Stimulated activated naive B cell treated with anti-CD40 and anti-IgM and Interleukin-4, amounts not matched to agents 10 μg/mL and 1 μg/mL and 100 μg/mL, for 72 hours (primary cell): Measurements from ENCODE around the gene TAF1C.
A peak's percentile ranks its signal among the peaks of the same experiment; 100 is the strongest.
"Not testable (repeated sequence)": the region's sequence is repeated elsewhere in the genome, so short reads cannot be mapped to it uniquely, and the experiment has no call there.

ENCODE experiments used
- ATAC-seq, 2 donors: fragments of 150-1000 bp; cut with Tn5 transposase; replicated peaks; 2 replicates each; pipeline ENCODE4 v1.10.0; 2021; ENCODE audit warnings: moderate library complexity in 1 of 2
- DNase-seq: peaks from one replicate; pipeline ENCODE4 v3.0.0; 2021
- H3K27ac Mint-ChIP-seq: one replicate; pipeline ENCODE4 v1.8.0; 2022; ENCODE audit warnings: mild to moderate bottlenecking, mixed read lengths
- H3K27me3 Mint-ChIP-seq, 2 donors: one replicate each; pipeline ENCODE4 v1.8.0; 2022; ENCODE audit warnings: mixed read lengths in 2 of 2
- H3K36me3 Mint-ChIP-seq, 2 donors: one replicate each; pipeline ENCODE4 v1.8.0; 2022; ENCODE audit warnings: mixed read lengths in 2 of 2, mild to moderate bottlenecking in 1 of 2
- H3K4me1 Mint-ChIP-seq, 2 donors: one replicate each; pipeline ENCODE4 v1.8.0; 2022; ENCODE audit warnings: mixed read lengths in 2 of 2, mild to moderate bottlenecking in 1 of 2
- H3K4me3 Mint-ChIP-seq, 2 donors: one replicate each; pipeline ENCODE4 v1.8.0; 2022; ENCODE audit warnings: mild to moderate bottlenecking in 2 of 2, mixed read lengths in 2 of 2, moderate library complexity in 1 of 2
- H3K9me3 Mint-ChIP-seq, 2 donors: one replicate each; pipeline ENCODE4 v1.8.0; 2022; ENCODE audit warnings: mixed read lengths in 2 of 2, mild to moderate bottlenecking in 1 of 2

TAF1C gene

DNA sequence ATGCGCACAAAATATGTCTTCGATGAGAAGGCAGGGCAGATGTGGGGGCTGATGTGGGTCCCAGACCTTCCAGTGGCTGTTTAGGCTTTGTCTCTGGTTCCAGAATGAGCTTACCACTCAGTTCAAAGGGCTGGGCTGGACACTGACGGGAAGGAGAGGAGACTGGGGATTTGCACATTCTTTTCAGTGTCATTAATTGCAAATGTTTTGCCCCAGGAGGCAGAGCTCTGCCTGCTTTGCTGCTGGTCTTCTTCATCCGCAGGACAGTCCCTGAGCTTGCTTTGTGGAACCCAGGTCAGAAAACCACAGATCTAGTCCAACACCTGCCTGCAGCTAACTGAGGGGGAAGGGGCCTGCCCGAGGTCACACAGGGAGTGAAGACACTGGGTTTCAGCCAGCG is 32.1 kb upstream of the TAF1C start:
- DNase-seq: no peak
- no peak for ATAC-seq
- Mint-ChIP-seq H3K4me3 (no peak overlapping the region), H3K36me3 (no peaks in the 10 kb centered on the region), H3K9me3 (no peaks in the 10 kb centered on the region), H3K27ac (no peak overlapping the region), H3K27me3 (peaks cover 11 to 38% of the 10 kb centered on the region in 2 donors), H3K4me1 (no peaks in the 10 kb centered on the region)

DNA sequence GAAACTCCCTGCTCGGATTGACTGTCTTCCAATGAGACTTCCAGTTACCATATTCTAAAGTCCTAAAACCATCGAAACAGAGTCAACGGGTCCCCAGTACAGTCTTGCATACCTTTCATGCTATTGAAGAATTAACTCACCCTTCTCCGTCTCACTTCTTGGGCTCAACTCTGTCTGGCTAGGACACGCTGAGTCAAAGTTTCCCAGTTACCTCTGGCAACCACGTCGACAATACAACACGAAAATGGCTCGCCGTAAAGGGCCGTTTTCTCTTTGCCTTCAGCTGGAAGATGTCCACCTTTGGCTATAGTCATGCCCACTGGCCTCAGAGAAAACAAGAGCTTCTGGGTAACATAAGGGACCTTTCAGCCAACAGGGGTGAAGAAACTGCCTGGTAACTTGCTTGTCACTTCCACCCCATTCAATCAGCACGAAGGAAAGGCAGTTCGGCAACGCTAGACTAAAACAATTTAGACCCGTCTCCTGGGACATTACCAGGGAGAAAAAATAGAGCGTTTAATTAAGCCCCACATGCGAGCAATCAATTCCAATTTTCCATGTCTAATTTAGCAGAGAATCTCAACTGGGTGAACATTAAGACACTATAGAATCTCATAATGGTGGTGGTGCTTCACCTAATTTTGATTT is 31.4 kb upstream of the TAF1C start:
- no peak overlapping the region for H3K4me3 Mint-ChIP-seq
- H3K9me3 Mint-ChIP-seq: no peaks in the 10 kb centered on the region
- no peaks in the 10 kb centered on the region for H3K36me3 Mint-ChIP-seq
- no peaks in the 10 kb centered on the region for H3K4me1 Mint-ChIP-seq
- peaks cover 13 to 41% of the 10 kb centered on the region in 2 donors for H3K27me3 Mint-ChIP-seq
- ATAC-seq: no peak
- DNase-seq: no peak
- H3K27ac Mint-ChIP-seq: no peak overlapping the region

DNA sequence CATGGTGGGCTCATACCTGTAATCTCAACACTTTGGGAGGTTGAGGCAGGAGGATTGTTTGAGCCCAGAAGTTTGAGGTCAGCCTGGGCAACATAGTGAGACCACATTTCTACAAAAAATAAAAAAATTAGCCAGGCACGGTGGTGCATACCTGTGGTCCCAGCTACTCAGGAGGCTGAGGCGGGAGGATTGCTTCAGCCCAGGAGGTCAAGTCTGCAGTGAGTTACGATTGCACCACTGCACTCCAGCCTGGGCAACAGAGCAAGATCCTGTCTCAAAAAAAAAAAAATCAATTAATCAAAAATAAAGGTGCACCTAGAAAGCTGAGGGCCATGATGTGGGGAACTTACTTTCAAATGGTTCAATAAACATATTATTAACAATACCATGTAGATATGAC is 29.3 kb upstream of the TAF1C start:
- not testable (repeated sequence) for H3K4me1 Mint-ChIP-seq, H3K36me3 Mint-ChIP-seq, H3K27ac Mint-ChIP-seq, H3K4me3 Mint-ChIP-seq, H3K9me3 Mint-ChIP-seq, ATAC-seq, DNase-seq
- peaks cover 11 to 23% of the 10 kb centered on the region in 2 donors for H3K27me3 Mint-ChIP-seq

DNA sequence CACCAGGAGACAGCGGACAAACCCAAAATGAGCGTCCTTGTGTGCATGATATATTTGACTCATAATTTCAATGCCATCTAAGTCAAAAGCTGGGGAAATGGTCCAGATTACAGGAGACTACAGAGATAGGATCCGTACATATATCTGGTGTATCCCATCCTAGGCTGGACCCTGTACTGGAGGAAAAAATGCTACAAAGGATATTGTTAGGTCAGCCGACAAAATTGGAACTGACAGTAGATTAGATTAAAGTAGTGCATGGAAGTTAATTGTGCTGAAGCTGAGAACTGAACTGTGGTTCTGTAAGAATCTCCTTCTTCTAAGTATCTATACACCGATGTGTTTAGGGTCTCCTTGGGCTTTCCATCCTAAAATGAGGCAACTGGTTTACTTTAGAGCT is 28.7 kb upstream of the TAF1C start:
- no peak overlapping the region for H3K4me3 Mint-ChIP-seq
- no peaks in the 10 kb centered on the region for H3K36me3 Mint-ChIP-seq
- H3K27me3 Mint-ChIP-seq: peaks cover 7 to 17% of the 10 kb centered on the region in 2 donors
- no peaks in the 10 kb centered on the region for H3K4me1 Mint-ChIP-seq
- DNase-seq (no peak), ATAC-seq (no peak)
- H3K9me3 Mint-ChIP-seq: no peaks in the 10 kb centered on the region
- peak overlapping the region; percentile 77 for H3K27ac Mint-ChIP-seq

DNA sequence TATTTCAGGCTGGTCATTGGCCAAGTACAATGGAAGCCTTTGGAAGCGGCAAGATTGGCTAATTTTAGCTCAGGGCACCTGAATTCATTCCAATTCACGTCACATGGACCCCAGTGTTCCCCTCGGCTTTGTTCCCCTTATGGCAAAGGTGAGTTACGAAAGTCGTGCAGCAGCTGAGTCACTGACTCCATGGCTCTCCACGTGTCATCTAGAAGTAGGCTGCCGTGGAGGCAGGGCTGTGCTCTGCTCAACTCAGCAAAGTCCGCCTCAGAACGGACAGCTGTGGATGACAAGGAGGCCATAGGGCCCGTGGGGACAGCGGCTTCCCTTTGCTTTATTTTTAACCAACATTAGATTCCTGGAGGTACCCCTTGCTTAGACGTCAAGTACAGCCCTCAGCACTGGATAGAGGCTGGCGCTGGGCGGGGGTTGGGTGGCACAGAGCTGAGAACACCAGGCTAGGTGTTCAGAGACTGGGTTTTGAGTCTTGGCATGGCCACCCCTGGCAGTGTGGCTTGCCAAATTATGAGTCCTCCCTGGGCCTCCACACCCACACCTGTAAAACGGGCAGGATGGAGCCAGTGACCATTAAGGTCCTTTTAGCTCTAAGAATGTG is 27.7 kb upstream of the TAF1C start:
- Mint-ChIP-seq H3K9me3 (no peaks in the 10 kb centered on the region), H3K27ac (no peak overlapping the region), H3K4me1 (no peaks in the 10 kb centered on the region), H3K27me3 (peaks cover 7 to 11% of the 10 kb centered on the region in 2 donors), H3K4me3 (no peak overlapping the region), H3K36me3 (no peaks in the 10 kb centered on the region)
- no peak for DNase-seq
- no peak for ATAC-seq

DNA sequence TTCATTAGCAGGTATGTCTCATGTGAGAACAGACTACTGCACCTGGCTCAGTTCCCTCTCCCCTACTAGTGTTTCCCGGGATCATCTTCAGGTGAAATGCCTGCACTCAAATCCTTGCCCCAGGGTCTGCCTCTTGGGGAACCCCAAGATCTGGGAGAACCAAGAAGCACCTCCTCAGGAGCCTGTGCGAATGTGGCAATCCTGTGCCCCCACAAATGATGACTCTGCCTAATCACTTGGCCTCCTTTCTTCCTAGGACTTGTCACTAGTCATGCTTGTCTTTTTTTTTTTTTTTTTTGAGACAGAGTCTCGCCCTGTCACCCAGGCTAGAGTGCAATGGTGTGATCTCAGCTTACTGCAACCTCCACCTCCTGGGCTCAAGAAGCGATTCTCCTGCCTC is 25.8 kb upstream of the TAF1C start:
- DNase-seq (no peak), ATAC-seq (no peak)
- H3K36me3 Mint-ChIP-seq: no peaks in the 10 kb centered on the region
- H3K27me3 Mint-ChIP-seq: peaks cover 7 to 11% of the 10 kb centered on the region in 2 donors
- H3K27ac Mint-ChIP-seq: no peak overlapping the region
- H3K4me3 Mint-ChIP-seq: no peak overlapping the region
- peaks cover 0 to 2% of the 10 kb centered on the region in 2 donors for H3K9me3 Mint-ChIP-seq
- H3K4me1 Mint-ChIP-seq: no peaks in the 10 kb centered on the region

DNA sequence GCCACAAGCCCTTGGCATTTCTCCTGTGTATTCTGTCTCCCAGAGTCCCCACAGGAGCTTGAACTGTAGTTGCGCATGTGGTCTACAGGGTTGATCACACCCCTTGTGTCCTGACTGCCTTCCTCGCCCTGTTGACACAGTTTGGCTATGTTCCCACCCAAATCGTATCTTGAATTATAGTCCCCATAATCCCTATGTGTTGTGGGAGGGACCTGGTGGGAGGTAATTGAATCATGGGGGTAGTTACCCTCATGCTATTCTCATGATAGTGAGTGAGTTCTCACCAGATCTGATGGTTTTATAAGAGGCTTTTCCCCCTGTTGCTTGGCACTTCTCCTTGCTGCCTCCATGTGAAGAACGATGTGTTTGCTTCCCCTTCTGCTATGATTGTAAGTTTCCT is 25.3 kb upstream of the TAF1C start:
- peaks cover 6 to 7% of the 10 kb centered on the region in 2 donors for H3K27me3 Mint-ChIP-seq
- H3K4me3 Mint-ChIP-seq: no peak overlapping the region
- H3K9me3 Mint-ChIP-seq: peaks cover 0 to 2% of the 10 kb centered on the region in 2 donors
- H3K4me1 Mint-ChIP-seq: no peaks in the 10 kb centered on the region
- H3K36me3 Mint-ChIP-seq: no peaks in the 10 kb centered on the region
- DNase-seq: no peak
- ATAC-seq: no peak
- H3K27ac Mint-ChIP-seq: no peak overlapping the region

DNA sequence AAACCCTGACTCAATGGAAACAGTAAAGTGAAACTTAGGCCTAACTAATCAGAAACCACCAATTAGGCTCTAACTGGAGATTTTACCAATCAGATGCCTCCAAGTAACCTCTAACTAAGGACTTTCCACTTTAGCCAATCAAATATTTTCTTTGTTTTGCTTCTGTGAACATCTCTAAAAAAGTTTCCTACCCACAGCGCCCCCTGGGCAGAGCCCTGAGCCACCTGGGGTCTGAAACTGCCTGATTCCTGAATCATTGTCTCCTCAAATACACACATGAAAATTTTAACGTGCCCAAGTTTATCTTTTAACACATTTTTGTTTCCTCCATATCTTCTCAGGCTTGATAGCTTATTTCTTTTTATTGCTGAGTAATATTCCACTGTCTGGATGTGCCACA is 23.1 kb upstream of the TAF1C start:
- Mint-ChIP-seq H3K27me3 (peaks cover 14% of the 10 kb centered on the region in 2 donors), H3K36me3 (no peaks in the 10 kb centered on the region), H3K27ac (no peak overlapping the region), H3K4me1 (no peaks in the 10 kb centered on the region), H3K9me3 (peaks cover 0 to 2% of the 10 kb centered on the region in 2 donors), H3K4me3 (no peak overlapping the region)
- no peak for ATAC-seq
- DNase-seq: no peak

DNA sequence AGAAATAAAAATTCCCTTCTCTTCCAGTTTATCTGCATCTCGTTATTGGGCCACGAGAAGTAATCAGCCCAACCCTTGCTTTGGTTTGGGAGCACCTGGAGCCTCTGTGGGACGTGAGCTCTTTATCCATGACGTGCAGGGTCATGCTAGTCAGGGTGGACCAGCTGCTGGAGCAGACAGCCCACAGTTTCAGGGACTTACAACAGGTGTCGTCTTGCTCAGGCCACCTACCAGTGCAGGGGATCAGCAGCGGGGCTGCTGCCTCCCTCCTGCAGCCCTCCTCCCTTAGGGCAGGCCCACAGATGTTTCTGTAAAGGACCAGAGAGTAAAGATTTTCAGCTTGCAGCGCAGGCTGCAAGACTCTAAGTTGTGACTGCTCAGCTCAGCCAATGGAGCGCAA is 21.0 kb upstream of the TAF1C start:
- DNase-seq: no peak
- H3K36me3 Mint-ChIP-seq: no peaks in the 10 kb centered on the region
- peaks cover 0 to 2% of the 10 kb centered on the region in 2 donors for H3K9me3 Mint-ChIP-seq
- H3K27me3 Mint-ChIP-seq: peaks cover 8 to 10% of the 10 kb centered on the region in 2 donors
- no peak for ATAC-seq
- no peaks in the 10 kb centered on the region for H3K4me1 Mint-ChIP-seq
- H3K27ac Mint-ChIP-seq: no peak overlapping the region
- H3K4me3 Mint-ChIP-seq: no peak overlapping the region

DNA sequence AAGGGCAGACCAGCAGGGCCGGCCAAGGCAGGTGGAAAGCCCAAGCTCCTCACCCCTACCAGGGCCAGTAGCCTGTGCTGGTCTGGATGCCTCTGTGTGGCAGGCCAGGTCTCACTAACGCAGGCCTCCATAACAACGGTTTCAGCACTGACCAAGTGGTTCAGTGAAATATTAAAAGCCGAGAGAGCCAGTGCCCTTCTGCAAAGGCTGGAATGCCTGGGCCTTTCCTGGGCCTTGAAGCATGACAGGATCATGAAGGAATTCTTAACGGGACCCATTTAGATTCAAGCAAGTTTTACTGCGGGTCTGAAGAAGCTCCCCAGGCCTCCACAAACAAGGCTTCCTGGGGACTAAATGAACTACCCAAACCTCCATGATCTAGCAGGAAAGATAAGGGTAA is 20.4 kb upstream of the TAF1C start:
- DNase-seq (no peak), ATAC-seq (no peak)
- Mint-ChIP-seq H3K9me3 (peaks cover 0 to 2% of the 10 kb centered on the region in 2 donors), H3K27ac (no peak overlapping the region), H3K4me1 (no peaks in the 10 kb centered on the region), H3K27me3 (peaks cover 7 to 8% of the 10 kb centered on the region in 2 donors), H3K36me3 (no peaks in the 10 kb centered on the region), H3K4me3 (no peak overlapping the region)

DNA sequence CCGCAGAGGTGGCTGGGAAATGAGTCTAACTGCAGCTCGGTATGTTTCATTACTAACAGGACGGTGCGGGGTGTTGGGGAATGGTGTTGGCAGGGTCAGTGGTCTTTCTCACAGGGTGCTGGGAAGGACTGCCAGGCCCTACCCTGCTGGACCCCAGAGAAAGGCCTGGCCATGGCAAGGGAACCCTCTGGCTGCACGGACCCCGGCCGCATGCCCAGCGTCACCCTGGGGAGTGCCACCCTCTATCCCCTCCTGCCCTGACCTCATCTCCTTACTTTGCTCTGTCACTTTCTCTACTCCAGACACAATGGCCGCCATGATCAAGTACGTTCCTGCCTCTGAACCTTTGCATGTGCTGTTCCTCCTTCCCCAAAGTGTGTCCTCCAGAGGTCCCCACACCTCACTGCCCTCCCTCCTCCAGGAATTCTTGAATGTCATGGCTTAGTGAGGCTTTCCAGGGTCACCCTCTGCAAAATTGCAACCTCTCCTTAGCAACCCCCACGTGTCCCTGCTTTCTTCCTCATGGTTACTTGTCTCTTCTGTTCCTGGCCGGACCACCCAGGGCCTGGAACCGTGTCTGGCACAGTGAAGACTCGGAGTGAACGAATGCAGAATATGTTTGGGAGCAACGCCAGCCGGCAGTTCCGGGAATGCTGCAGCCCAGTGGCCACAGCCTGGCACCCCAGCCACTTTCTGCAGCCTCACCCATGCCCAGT is 19.3 kb upstream of the TAF1C start:
- no peak for DNase-seq
- Mint-ChIP-seq H3K9me3 (peaks cover 0 to 2% of the 10 kb centered on the region in 2 donors), H3K4me3 (no peak overlapping the region), H3K27me3 (peaks cover 7 to 8% of the 10 kb centered on the region in 2 donors), H3K27ac (no peak overlapping the region), H3K4me1 (no peaks in the 10 kb centered on the region), H3K36me3 (no peaks in the 10 kb centered on the region)
- ATAC-seq: no peak

DNA sequence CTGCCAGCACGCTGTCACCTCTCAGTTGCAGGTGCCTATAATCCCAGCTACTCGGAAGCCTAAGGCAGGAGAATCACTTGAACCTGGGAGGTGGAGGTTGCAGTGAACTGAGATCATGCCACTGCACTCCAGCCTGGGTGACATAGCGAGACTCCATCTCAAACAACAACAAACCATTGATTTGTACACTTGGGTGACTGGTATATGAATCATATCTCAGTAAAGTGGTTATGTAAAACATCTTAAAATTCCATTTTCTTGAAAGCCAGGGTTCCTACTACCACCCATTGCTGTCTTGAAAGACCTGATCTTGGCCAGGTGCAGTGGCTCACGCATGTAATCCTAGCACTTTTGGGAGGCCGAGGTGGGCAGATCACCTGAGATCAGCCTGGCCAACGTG is 18.3 kb upstream of the TAF1C start:
- not testable (repeated sequence) for H3K4me3 Mint-ChIP-seq

DNA sequence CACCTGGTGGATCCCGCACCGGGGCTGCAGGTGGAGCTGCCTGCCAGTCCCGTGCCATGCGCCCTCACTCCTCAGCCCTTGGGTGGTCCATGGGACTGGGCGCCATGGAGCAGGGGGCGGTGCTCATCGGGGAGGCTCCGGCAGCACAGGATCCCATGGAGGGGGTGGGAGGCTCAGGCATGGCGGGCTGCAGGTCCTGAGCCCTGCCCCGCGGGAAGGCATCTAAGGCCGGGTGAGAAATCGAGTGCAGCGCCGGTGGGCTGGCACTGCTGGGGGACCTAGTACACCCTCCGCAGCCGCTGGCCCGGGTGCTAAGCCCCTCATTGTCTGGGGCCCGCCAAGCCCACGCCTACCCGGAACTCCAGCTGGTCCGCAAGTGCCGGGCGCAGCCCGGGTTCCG is 17.7 kb upstream of the TAF1C start:
- not testable (repeated sequence) for DNase-seq, H3K27me3 Mint-ChIP-seq, H3K27ac Mint-ChIP-seq, ATAC-seq, H3K9me3 Mint-ChIP-seq, H3K4me1 Mint-ChIP-seq, H3K4me3 Mint-ChIP-seq, H3K36me3 Mint-ChIP-seq

More for the DNA sequence above, 18.3 kb upstream of the TAF1C start:
- DNase-seq, H3K4me1 Mint-ChIP-seq, H3K36me3 Mint-ChIP-seq, H3K27ac Mint-ChIP-seq, ATAC-seq, H3K9me3 Mint-ChIP-seq, H3K27me3 Mint-ChIP-seq: not testable (repeated sequence)

DNA sequence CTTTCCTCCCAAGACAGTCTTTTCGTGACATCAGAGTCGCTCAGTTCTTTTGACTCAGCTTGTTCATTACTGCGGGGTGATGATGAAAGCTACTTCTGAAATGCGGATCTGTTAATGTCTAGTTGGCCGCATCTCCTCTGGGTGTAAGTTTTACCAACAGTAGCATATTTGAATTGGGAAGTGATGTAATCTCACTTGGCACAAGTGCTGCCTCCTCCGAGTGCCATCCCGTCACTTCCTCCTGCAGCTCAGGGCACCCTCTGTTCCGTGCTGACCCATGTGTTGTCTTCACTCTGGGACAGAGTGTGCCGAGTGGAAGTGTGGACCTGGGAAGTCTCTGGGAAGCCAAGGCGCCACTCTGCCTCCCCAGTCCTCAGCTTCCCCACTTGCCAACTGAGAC is 13.0 kb upstream of the TAF1C start:
- peaks cover 0 to 1% of the 10 kb centered on the region in 2 donors for H3K27me3 Mint-ChIP-seq
- H3K27ac Mint-ChIP-seq: no peak overlapping the region
- no peak for DNase-seq

DNA sequence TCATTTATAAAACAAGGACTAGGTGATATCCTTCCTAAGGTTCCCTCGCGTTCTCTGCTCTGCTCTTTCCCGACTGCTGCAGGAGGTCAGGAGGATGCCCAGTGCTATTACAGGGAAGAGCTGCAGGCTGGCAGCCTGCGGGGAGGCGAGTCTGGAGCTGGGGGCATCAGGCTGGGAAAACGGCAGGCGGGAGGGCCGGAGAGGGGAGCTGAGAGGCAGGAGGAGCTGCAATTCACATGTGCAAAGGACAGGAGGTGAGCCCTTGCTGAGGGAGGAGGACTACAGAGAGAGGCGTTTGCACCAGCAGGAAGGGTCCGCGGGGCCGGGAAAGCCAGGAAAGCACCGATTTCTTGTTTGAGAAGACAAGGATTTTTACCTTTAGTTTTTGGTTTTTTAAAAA is 12.2 kb upstream of the TAF1C start:
- H3K27me3 Mint-ChIP-seq: peaks cover 0 to 9% of the 10 kb centered on the region in 2 donors
- H3K4me1 Mint-ChIP-seq: peaks cover 7 to 10% of the 10 kb centered on the region in 2 donors
- no peak overlapping the region for H3K4me3 Mint-ChIP-seq
- no peak overlapping the region for H3K27ac Mint-ChIP-seq
- DNase-seq: no peak
- ATAC-seq: no peak
- no peaks in the 10 kb centered on the region for H3K36me3 Mint-ChIP-seq
- H3K9me3 Mint-ChIP-seq: no peaks in the 10 kb centered on the region

More for the DNA sequence above, 13.0 kb upstream of the TAF1C start:
- Mint-ChIP-seq H3K4me1 (peaks cover 0 to 2% of the 10 kb centered on the region in 2 donors), H3K4me3 (no peak overlapping the region), H3K9me3 (no peaks in the 10 kb centered on the region), H3K36me3 (no peaks in the 10 kb centered on the region)
- ATAC-seq: no peak
